ENCODE measurements around the gene PIP5KL1. TPM values are rescaled to one million over a fixed set of nuclear protein-coding genes. Genes with fewer than 3 reads are reported as not detected.

Gene PIP5KL1
- total and polyA plus RNA-seq, 2 donors (not counting 3 experiments of a cell fraction or from before 2014, with no cell fraction given): 1.5 to 2.9 TPM

- no peak for TF ChIP-seq POLR2A (IDR thresholded peaks at IDR 0.05; ENCODE audit: low read depth, low read length)
- TF ChIP-seq FOS (IDR thresholded peaks at IDR 0.05; ENCODE audit: borderline replicate concordance, insufficient read depth, low read length): no peak
- no peak for TF ChIP-seq MYC (IDR thresholded peaks at IDR 0.05; ENCODE audit: low read depth, low read length)
- no peak for TF ChIP-seq POLR2AphosphoS5 (IDR thresholded peaks at IDR 0.05; ENCODE audit: insufficient read depth, low read depth, low read length)
- no peak for TF ChIP-seq JUN (IDR thresholded peaks at IDR 0.05; ENCODE audit: borderline replicate concordance, insufficient read depth, insufficient read length, low read depth)
- TF ChIP-seq CTCF (IDR thresholded peaks at IDR 0.05; ENCODE audit: extremely low read depth in 1 of 2, insufficient read depth in 1 of 2, low read depth in 1 of 2, low read length in 2 of 2): no peak
- H2AFZ ChIP-seq (ENCODE audit: low read depth, low read length): no peak overlapping the region
- H3K27ac ChIP-seq (ENCODE audit: insufficient read depth, low read depth, low read length): no peak overlapping the region
- ChIA-PET POLR2A (no interaction called here), CTCF (interaction anchor here (1.2 kb wide), 1 partner anchor 146 kb away, joined by 4 read pairs; no protein-coding TSS in a partner anchor)
- BruUV-seq (replicated peaks): no TSS peak
- H3K4me3 ChIP-seq (replicated peaks in 1 of 3; ENCODE audit: insufficient read depth in 1 of 3, low read depth in 1 of 3, low read length in 3 of 3): no peak overlapping the region
- no peaks in the 10 kb centered on the region for H4K20me1 ChIP-seq (replicated peaks; ENCODE audit: control insufficient read depth, extremely low read depth, insufficient read depth, low read length)
- intact Hi-C loops (cut with micrococcal nuclease): no loop called here
- no peaks in the 10 kb centered on the region for H3K9me1 ChIP-seq (replicated peaks; ENCODE audit: control insufficient read depth, extremely low read depth, insufficient read depth, low read length)
- H3K27me3 ChIP-seq (ENCODE audit: control insufficient read depth in 2 of 2, insufficient read depth in 2 of 2, low read length in 2 of 2): no peaks in the 10 kb centered on the region
- H3K9ac ChIP-seq (replicated peaks; ENCODE audit: extremely low read depth, insufficient read depth, low read length): no peak overlapping the region
- no peak overlapping the region for H3K4me2 ChIP-seq (ENCODE audit: insufficient read depth, low read length)
- FAIRE-seq (no peak), DNase-seq (ENCODE audit: low read depth, low spot score) (no peak)
- no peaks in the 10 kb centered on the region for H3K9me3 ChIP-seq (replicated peaks; ENCODE audit: control insufficient read depth, insufficient read depth, low read length)
- dilution Hi-C loops (cut with MboI; ENCODE audit: extremely low pct_ligation_motif_present, low sequenced_read_pairs): no loop called here
- no peaks in the 10 kb centered on the region for H3K36me3 ChIP-seq (ENCODE audit: control insufficient read depth in 2 of 2, extremely low read depth in 1 of 2, insufficient read depth in 2 of 2, low read length in 2 of 2)
- H3K4me1 ChIP-seq (ENCODE audit: control insufficient read depth, extremely low read depth, insufficient read depth, low read length): peaks cover 6% of the 10 kb centered on the region
- H3K79me2 ChIP-seq (ENCODE audit: control insufficient read depth, insufficient read depth, low read length): peaks cover 6% of the 10 kb centered on the region
Observed at GRCh38 chr9:127971357-127972235, 41.0 kb upstream of the PIP5KL1 start.

All from endothelial cell of umbilical vein (primary cell).